PFSK-1 (cell line): ENCODE results near the gene PROB1.

Experiments used
- POLR2AphosphoS5 ChIP-seq: IDR thresholded peaks from 2 replicates; pipeline ENCODE4 v1.6.1; 2012; ENCODE audit warnings: low read depth, mild to moderate bottlenecking, control low read depth, low read length, moderate library complexity
- SIN3A ChIP-seq: IDR thresholded peaks from 2 replicates; pipeline ENCODE4 v1.6.1; 2012; ENCODE audit warnings: mild to moderate bottlenecking, low read length, moderate library complexity, borderline replicate concordance; ENCODE audit not compliant: insufficient read depth
- TAF1 ChIP-seq: IDR thresholded peaks from 2 replicates; pipeline ENCODE4 v1.6.1; 2012; ENCODE audit warnings: low read length, control low read depth, borderline replicate concordance; ENCODE audit not compliant: insufficient read depth
- TF ChIP-seq, protein P1 (sequence below), 2 experiments: IDR thresholded peaks; 2 replicates each; pipeline versions ENCODE4 v1.6.1 to v1.8.0; 2011 to 2012; ENCODE audit warnings: low read depth in 2 of 2, low read length in 2 of 2, control low read depth in 1 of 2, inconsistent platforms in 1 of 2, mild to moderate bottlenecking in 1 of 2, moderate library complexity in 1 of 2; ENCODE audit not compliant: insufficient read depth in 1 of 2

DNA sequence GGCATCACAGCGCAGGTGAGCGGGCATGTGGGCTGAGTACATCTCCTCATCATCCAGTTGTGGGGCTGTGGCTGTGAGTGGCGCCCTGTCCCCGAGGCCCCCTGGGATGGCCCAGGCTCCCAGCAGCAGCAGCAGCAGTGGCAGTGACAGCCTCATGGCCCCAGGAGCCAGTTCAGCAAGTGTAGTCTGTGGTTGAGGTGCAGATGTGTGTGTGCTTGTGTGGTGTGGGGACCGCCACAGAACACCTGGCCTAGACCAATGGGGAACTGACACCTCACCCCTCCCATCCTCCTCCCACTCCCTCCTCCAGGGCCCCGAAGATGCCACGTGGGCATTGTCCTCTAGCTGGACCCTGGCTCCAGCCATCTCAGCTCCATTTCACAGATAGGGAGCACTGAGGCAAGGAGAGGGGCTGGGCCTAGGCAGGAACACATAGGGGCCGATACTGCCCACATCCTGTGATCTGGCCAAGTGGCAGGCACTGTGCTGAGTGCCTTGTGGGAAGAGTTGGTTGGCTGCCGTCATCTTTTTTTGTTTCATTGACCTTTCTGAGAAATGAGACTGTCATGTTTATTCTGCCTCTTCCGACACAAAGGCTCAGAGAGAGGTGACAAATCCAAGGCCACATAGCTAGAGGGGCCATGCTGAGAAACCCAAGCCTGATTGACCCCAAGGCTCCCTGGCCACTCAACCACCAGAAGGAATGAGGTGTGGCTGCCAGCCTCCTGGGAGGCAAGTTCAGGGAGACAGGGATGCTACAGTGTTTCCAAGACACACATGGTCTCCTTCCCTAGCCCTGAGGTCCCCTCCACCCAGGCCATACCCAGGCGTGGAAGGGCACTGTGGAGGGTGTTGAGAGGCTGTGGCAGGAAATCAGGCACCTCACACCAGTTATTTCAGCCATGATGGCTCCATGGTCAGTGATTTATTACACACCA lies 4.9 kb downstream of the PROB1 start, which contains the start of gene MZB1:
- TF ChIP-seq POLR2AphosphoS5 = no peak
- TF ChIP-seq, protein P1, sequence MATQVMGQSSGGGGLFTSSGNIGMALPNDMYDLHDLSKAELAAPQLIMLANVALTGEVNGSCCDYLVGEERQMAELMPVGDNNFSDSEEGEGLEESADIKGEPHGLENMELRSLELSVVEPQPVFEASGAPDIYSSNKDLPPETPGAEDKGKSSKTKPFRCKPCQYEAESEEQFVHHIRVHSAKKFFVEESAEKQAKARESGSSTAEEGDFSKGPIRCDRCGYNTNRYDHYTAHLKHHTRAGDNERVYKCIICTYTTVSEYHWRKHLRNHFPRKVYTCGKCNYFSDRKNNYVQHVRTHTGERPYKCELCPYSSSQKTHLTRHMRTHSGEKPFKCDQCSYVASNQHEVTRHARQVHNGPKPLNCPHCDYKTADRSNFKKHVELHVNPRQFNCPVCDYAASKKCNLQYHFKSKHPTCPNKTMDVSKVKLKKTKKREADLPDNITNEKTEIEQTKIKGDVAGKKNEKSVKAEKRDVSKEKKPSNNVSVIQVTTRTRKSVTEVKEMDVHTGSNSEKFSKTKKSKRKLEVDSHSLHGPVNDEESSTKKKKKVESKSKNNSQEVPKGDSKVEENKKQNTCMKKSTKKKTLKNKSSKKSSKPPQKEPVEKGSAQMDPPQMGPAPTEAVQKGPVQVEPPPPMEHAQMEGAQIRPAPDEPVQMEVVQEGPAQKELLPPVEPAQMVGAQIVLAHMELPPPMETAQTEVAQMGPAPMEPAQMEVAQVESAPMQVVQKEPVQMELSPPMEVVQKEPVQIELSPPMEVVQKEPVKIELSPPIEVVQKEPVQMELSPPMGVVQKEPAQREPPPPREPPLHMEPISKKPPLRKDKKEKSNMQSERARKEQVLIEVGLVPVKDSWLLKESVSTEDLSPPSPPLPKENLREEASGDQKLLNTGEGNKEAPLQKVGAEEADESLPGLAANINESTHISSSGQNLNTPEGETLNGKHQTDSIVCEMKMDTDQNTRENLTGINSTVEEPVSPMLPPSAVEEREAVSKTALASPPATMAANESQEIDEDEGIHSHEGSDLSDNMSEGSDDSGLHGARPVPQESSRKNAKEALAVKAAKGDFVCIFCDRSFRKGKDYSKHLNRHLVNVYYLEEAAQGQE (IDR thresholded peaks at IDR 0.05; ENCODE audit: insufficient read depth in 1 of 2, low read depth in 2 of 2, low read length in 2 of 2) = no peak
- TF ChIP-seq TAF1 = no peak
- no peak for TF ChIP-seq SIN3A
